Gastrocnemius medialis (tissue), 4 donors: ENCODE results near the gene FAM153A.
"Not testable (repeated sequence)": the region's sequence is repeated elsewhere in the genome, so short reads cannot be mapped to it uniquely, and the experiment has no call there.

Source experiments
- POLR2A ChIP-seq, 2 donors: fragments of 450-650 bp; IDR thresholded peaks; one replicate each; pipeline ENCODE4 v1.6.1; 2017; ENCODE audit warnings: antibody characterized with exemption in 2 of 2, mild to moderate bottlenecking in 2 of 2, moderate library complexity in 2 of 2
- TF ChIP-seq, protein P1 (sequence below), 5 experiments: fragments of 450-650 bp in 3 of 5; fragments of 200-600 bp in 2 of 5; sonication (generic) in 2 of 5; IDR thresholded peaks in 4 of 5; conservative IDR thresholded peaks in 1 of 5; 1 replicate in 4 of 5; 2 replicates in 1 of 5; pipeline ENCODE4 v1.5.1; 2016 to 2019; ENCODE audit warnings: antibody characterized with exemption in 5 of 5, mild to moderate bottlenecking in 3 of 5, moderate library complexity in 3 of 5

DNA sequence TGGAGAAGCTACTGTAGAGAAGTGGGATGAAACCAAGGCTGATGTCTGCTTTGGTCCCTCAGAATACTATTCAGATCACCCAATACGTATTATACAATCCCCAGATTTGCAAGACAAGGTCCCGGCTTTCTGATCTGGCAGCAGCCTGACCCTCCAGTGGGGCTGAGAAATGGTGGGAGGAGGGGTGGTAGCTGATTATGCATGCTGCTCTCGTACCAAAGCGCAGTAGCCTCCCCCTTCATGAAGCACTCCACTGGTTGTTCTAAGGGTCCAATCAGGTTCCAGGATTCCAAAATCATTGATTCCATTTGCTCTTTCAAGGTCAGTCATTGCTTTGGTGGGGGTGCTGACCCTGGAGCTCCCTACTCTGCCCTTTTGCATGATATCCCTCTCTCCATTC is 49.6 kb upstream of the FAM153A start:
- TF ChIP-seq, protein P1, sequence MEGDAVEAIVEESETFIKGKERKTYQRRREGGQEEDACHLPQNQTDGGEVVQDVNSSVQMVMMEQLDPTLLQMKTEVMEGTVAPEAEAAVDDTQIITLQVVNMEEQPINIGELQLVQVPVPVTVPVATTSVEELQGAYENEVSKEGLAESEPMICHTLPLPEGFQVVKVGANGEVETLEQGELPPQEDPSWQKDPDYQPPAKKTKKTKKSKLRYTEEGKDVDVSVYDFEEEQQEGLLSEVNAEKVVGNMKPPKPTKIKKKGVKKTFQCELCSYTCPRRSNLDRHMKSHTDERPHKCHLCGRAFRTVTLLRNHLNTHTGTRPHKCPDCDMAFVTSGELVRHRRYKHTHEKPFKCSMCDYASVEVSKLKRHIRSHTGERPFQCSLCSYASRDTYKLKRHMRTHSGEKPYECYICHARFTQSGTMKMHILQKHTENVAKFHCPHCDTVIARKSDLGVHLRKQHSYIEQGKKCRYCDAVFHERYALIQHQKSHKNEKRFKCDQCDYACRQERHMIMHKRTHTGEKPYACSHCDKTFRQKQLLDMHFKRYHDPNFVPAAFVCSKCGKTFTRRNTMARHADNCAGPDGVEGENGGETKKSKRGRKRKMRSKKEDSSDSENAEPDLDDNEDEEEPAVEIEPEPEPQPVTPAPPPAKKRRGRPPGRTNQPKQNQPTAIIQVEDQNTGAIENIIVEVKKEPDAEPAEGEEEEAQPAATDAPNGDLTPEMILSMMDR (IDR thresholded peaks at IDR 0.05 in 4 of 5, conservative IDR thresholded peaks at IDR 0.05 in 1 of 5), result not testable (repeated sequence)
- TF ChIP-seq POLR2A (IDR thresholded peaks at IDR 0.05), result not testable (repeated sequence)
